Fibroblast of lung (primary cell): ENCODE measurements around the gene RSPH1.

Experiments
- EZH2 ChIP-seq: IDR thresholded peaks from 2 replicates; pipeline ENCODE4 v1.5.1; 2012; ENCODE audit warnings: low read length, control low read depth, mild to moderate bottlenecking; ENCODE audit errors: missing control alignments
- TF ChIP-seq, protein P1 (sequence below), 2 donors: IDR thresholded peaks in 1 of 2; conservative IDR thresholded peaks in 1 of 2; 1 replicate in 1 of 2; 2 replicates in 1 of 2; pipeline ENCODE4 v1.5.1; 2011 to 2012; ENCODE audit warnings: low read length in 2 of 2, control low read depth in 1 of 2, inconsistent platforms in 1 of 2, low read depth in 1 of 2, mild to moderate bottlenecking in 1 of 2

- TF ChIP-seq, protein P1, sequence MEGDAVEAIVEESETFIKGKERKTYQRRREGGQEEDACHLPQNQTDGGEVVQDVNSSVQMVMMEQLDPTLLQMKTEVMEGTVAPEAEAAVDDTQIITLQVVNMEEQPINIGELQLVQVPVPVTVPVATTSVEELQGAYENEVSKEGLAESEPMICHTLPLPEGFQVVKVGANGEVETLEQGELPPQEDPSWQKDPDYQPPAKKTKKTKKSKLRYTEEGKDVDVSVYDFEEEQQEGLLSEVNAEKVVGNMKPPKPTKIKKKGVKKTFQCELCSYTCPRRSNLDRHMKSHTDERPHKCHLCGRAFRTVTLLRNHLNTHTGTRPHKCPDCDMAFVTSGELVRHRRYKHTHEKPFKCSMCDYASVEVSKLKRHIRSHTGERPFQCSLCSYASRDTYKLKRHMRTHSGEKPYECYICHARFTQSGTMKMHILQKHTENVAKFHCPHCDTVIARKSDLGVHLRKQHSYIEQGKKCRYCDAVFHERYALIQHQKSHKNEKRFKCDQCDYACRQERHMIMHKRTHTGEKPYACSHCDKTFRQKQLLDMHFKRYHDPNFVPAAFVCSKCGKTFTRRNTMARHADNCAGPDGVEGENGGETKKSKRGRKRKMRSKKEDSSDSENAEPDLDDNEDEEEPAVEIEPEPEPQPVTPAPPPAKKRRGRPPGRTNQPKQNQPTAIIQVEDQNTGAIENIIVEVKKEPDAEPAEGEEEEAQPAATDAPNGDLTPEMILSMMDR (conservative IDR thresholded peaks at IDR 0.05 in 1 of 2, IDR thresholded peaks at IDR 0.05 in 1 of 2; ENCODE audit: low read depth in 1 of 2, low read length in 2 of 2): no peak
- TF ChIP-seq EZH2: no peak
Observed at GRCh38 chr21:42489991-42490390, 6.0 kb downstream of the RSPH1 start.
